PC-3 (cell line): ENCODE data around the gene TPK1. TPM values are rescaled to one million over a fixed set of nuclear protein-coding genes. Genes with fewer than 3 reads are reported as not detected.

Source experiments
- ATAC-seq: fragments of 200-7000 bp; cut with Tn5 transposase; 2 replicates; pipeline ENCODE4 v1.9.1; 2020; ENCODE audit warnings: mild to moderate bottlenecking, moderate library complexity
- BruUV-seq: library from RNA; stranded (reverse); fragments of 400-500 nt; replicated peaks from 2 replicates; lab custom pipeline; 2021; lab: Mats Ljungman, UMichigan
- CTCF ChIA-PET: fragments of 300-600 bp; sonication (Branson Sonifier 250); formaldehyde crosslinking; loops from one replicate; lab custom pipeline; 2022; ENCODE audit warnings: antibody characterized with exemption; lab: Charles Lee
- POLR2A ChIA-PET: fragments of 300-600 bp; sonication (Branson Sonifier 250); formaldehyde crosslinking; loops from one replicate; lab custom pipeline; 2022; ENCODE audit warnings: antibody characterized with exemption; ENCODE audit not compliant: unreplicated experiment; lab: Charles Lee
- DNase-seq: peaks from one replicate; pipeline ENCODE4 v3.0.0-alpha.2; 2015
- H2AFZ ChIP-seq: fragments of 300-600 bp; sonication (generic); 2 replicates; pipeline ENCODE4 v1.6.0; 2016; ENCODE audit warnings: antibody characterized with exemption, low read length
- H3F3A ChIP-seq: fragments of 300-600 bp; sonication (generic); one replicate; pipeline ENCODE4 v1.6.0; 2017; ENCODE audit warnings: antibody characterized with exemption, low read length, control low read depth, mild to moderate bottlenecking; ENCODE audit not compliant: unreplicated experiment
- H3K27ac ChIP-seq: fragments of 300-600 bp; sonication (generic); 2 replicates; pipeline ENCODE4 v1.5.1; 2016; ENCODE audit warnings: mild to moderate bottlenecking, low read length
- H3K27me3 ChIP-seq: fragments of 300-600 bp; sonication (generic); 2 replicates; pipeline ENCODE4 v1.6.1; 2016; ENCODE audit warnings: low read length, mixed read lengths
- H3K36me3 ChIP-seq: fragments of 300-600 bp; sonication (generic); 2 replicates; pipeline ENCODE4 v1.6.1; 2016; ENCODE audit warnings: low read depth, mixed run types, low read length, mixed read lengths
- H3K4me1 ChIP-seq: fragments of 300-600 bp; sonication (generic); 2 replicates; pipeline ENCODE4 v1.5.1; 2016; ENCODE audit warnings: low read length; ENCODE audit not compliant: insufficient read depth
- H3K4me2 ChIP-seq: fragments of 300-600 bp; sonication (generic); 2 replicates; pipeline ENCODE4 v1.6.0; 2016; ENCODE audit warnings: low read length
- H3K4me3 ChIP-seq: fragments of 300-600 bp; sonication (generic); 2 replicates; pipeline ENCODE4 v1.5.1; 2016; ENCODE audit warnings: mild to moderate bottlenecking, low read length, mixed read lengths
- H3K79me2 ChIP-seq: fragments of 300-600 bp; sonication (generic); 2 replicates; pipeline ENCODE4 v1.6.1; 2017; ENCODE audit warnings: low read length, mixed read lengths
- H3K9ac ChIP-seq: fragments of 300-600 bp; sonication (generic); 2 replicates; pipeline ENCODE4 v1.6.0; 2016; ENCODE audit warnings: mild to moderate bottlenecking, low read length
- H3K9me2 ChIP-seq: fragments of 300-600 bp; sonication (generic); replicated peaks from 2 replicates; pipeline ENCODE4 v1.6.1; 2016; ENCODE audit warnings: mixed run types, low read length, mixed read lengths
- H3K9me3 ChIP-seq: fragments of 300-600 bp; sonication (generic); 2 replicates; pipeline ENCODE4 v1.6.1; 2016; ENCODE audit warnings: low read length, mixed read lengths
- H4K20me1 ChIP-seq: fragments of 300-600 bp; sonication (generic); 2 replicates; pipeline ENCODE4 v1.6.1; 2016; ENCODE audit warnings: low read length, mixed read lengths
- CTCF ChIP-seq: fragments of 300-600 bp; sonication (generic); conservative IDR thresholded peaks from 2 replicates; pipeline ENCODE4 v1.5.1; 2017; ENCODE audit warnings: antibody characterized with exemption, low read depth, mild to moderate bottlenecking, low read length
- EZH2 ChIP-seq: fragments of 300-600 bp; sonication (generic); IDR thresholded peaks from one replicate; pipeline ENCODE4 v1.6.1; 2017; ENCODE audit warnings: antibody characterized with exemption, mild to moderate bottlenecking, low read length; ENCODE audit not compliant: unreplicated experiment
- EZH2phosphoT487 ChIP-seq: fragments of 300-600 bp; sonication (generic); IDR thresholded peaks from 2 replicates; pipeline ENCODE4 v1.6.1; 2018; ENCODE audit warnings: mild to moderate bottlenecking, antibody characterized with exemption, low read length, borderline replicate concordance
- intact Hi-C: fragments of 100-400 bp; cut with micrococcal nuclease; formaldehyde crosslinking; loops from 2 replicates; pipeline ENCODE4 v1.9.0; 2023
- total RNA-seq: library from RNA; depleted of rRNA; stranded (reverse); fragments of >200 nt; gene quantifications from 2 replicates; pipeline ENCODE4 v1.2.3, GENCODE V29; 2014

Gene TPK1
- total RNA-seq, 1 experiment from 2014 or later = 4.5 TPM

- no TSS peak for BruUV-seq
- no peaks in the 10 kb centered on the region for H4K20me1 ChIP-seq
- H3K9ac ChIP-seq = no peak overlapping the region
- H3K27ac ChIP-seq = no peak overlapping the region
- ATAC-seq (no peak), DNase-seq (no peak)
- H3F3A ChIP-seq = no peaks in the 10 kb centered on the region
- no peaks in the 10 kb centered on the region for H3K36me3 ChIP-seq
- intact Hi-C loops = no loop called here
- peaks cover 7% of the 10 kb centered on the region for H3K4me1 ChIP-seq
- ChIA-PET POLR2A (no interaction called here), CTCF (no interaction called here)
- H3K4me2 ChIP-seq = no peak overlapping the region
- no peaks in the 10 kb centered on the region for H3K27me3 ChIP-seq
- TF ChIP-seq EZH2phosphoT487 (no peak), CTCF (no peak), EZH2 (no peak)
- H3K9me2 ChIP-seq = no peaks in the 10 kb centered on the region
- H2AFZ ChIP-seq = no peak overlapping the region
- H3K4me3 ChIP-seq = no peak overlapping the region
- H3K79me2 ChIP-seq = no peaks in the 10 kb centered on the region
- no peaks in the 10 kb centered on the region for H3K9me3 ChIP-seq
These were observed 110.8 kb downstream of the TPK1 start for GRCh38 chr7:144725070-144725469.

GRCh38 chr7:144723301-144723700 lies 112.6 kb downstream of the TPK1 start:
- no peaks in the 10 kb centered on the region for H3K36me3 ChIP-seq
- no peak overlapping the region for H2AFZ ChIP-seq
- no peak overlapping the region for H3K27ac ChIP-seq
- no TSS peak for BruUV-seq
- no peak overlapping the region for H3K4me3 ChIP-seq
- DNase-seq (no peak), ATAC-seq (no peak)
- peaks cover 12% of the 10 kb centered on the region for H3K4me1 ChIP-seq
- no peaks in the 10 kb centered on the region for H3K27me3 ChIP-seq
- intact Hi-C loops = no loop called here
- H3K4me2 ChIP-seq = no peak overlapping the region
- no peak overlapping the region for H3K9ac ChIP-seq
- no peaks in the 10 kb centered on the region for H3F3A ChIP-seq
- H3K79me2 ChIP-seq = no peaks in the 10 kb centered on the region
- ChIA-PET CTCF (no interaction called here), POLR2A (no interaction called here)
- H3K9me2 ChIP-seq = no peaks in the 10 kb centered on the region
- H4K20me1 ChIP-seq = no peaks in the 10 kb centered on the region
- H3K9me3 ChIP-seq = no peaks in the 10 kb centered on the region
- TF ChIP-seq EZH2phosphoT487 = no peak
- TF ChIP-seq EZH2 = no peak
- no peak for TF ChIP-seq CTCF

- CTCF ChIA-PET = interaction anchor here (0.5 kb wide), 1 partner anchor 84 kb away, joined by 3 read pairs; no protein-coding TSS in a partner anchor
These were observed 115.1 kb downstream of the TPK1 start for GRCh38 chr7:144720710-144721109.

More at GRCh38 chr7:144720710-144721109, 115.1 kb downstream of the TPK1 start:
- peak overlapping the region; percentile 56; the same call in 1 of the 2 replicates for H3K4me2 ChIP-seq
- no peak overlapping the region for H2AFZ ChIP-seq
- H3K79me2 ChIP-seq = no peaks in the 10 kb centered on the region
- H3K27ac ChIP-seq = no peak overlapping the region
- no TSS peak for BruUV-seq
- no peak overlapping the region for H3K4me3 ChIP-seq
- no peaks in the 10 kb centered on the region for H3K36me3 ChIP-seq
- no peak for ATAC-seq
- intact Hi-C loops = no loop called here
- peaks cover 12% of the 10 kb centered on the region for H3K4me1 ChIP-seq
- H3K9ac ChIP-seq = no peak overlapping the region
- H4K20me1 ChIP-seq = no peaks in the 10 kb centered on the region
- no peaks in the 10 kb centered on the region for H3K27me3 ChIP-seq
- H3K9me3 ChIP-seq = no peaks in the 10 kb centered on the region
- no peaks in the 10 kb centered on the region for H3K9me2 ChIP-seq
- POLR2A ChIA-PET = no interaction called here
- no peak for TF ChIP-seq EZH2
- TF ChIP-seq CTCF = no peak
- TF ChIP-seq EZH2phosphoT487 = no peak
- DNase-seq = no peak
- no peaks in the 10 kb centered on the region for H3F3A ChIP-seq
